ENCODE measurements around the gene JTB.
"Not testable (repeated sequence)": the region's sequence is repeated elsewhere in the genome, so short reads cannot be mapped to it uniquely, and the experiment has no call there.

The JTB gene

DNA sequence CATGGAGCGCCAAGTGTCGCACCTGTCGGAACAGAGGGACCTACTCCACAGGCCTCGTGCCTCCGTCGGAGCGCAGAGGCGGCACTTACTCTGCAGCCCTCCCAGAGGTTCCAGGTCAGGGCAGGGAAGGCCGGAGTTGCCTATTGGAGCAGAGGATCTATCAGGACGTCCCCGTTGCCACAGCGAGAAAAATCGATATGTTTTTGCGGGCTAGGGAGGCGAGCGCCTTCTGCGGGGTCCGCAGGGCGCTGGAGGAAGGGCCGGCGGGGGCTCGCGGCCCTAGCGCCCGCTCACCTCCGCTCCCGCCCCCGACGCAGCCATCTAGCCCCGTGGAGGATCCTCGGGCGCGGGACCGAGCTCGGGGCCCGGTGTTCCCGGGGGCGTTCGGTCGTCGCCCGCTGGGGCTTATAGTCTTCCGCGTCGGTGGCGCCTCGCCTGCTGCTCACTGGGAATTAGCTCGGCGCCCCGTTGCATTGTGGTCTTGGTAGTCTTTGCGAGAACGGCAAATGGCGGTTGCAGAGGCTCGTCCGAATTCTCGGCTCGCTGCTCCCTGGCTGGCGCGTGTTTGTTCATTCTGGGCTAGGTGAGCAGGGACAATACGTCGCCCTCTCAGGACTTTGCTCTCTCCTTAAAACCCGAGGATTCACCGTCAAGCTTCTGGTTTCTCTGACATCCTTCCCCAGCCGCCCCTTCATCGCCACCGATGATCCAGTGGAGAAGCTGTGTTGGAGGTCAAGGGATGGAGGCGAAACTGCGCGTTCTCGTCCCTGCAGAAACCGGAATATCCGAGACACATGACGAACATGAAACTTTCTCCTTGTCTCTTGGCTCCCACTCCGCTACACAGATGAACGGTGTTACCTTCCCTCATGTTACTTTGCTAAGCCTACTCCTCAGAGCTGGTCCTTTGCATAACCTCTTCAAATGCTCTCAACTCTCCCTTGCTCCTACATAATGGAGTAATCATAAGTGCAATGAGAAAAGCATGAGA lies at the start of gene JTB:
TSS of gene JTB (minus strand) at position 425 of the 991 bp plus-strand sequence. CDS start at position 3, 422 bp downstream.
- peak; percentile 87 for DNase-seq

DNA sequence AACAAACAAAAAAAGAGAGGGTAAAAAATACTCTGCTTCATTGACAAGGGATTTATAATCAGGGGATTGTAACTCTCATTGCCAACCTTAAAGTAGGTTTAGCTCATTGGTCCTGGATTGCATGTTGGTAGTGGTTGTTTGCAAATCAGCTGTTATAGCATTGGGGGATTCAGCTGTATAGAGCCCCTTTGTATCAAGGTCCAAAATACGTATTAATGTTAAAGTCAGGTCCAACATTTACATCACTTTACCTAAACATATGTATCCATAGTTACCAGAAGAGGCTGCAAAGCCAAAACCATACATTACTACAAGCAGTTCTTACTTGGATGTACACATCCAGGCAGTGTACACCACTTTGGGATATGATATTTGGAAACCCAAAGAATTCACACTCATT lies 42.5 kb upstream of the JTB start:
- no peak for DNase-seq

DNA sequence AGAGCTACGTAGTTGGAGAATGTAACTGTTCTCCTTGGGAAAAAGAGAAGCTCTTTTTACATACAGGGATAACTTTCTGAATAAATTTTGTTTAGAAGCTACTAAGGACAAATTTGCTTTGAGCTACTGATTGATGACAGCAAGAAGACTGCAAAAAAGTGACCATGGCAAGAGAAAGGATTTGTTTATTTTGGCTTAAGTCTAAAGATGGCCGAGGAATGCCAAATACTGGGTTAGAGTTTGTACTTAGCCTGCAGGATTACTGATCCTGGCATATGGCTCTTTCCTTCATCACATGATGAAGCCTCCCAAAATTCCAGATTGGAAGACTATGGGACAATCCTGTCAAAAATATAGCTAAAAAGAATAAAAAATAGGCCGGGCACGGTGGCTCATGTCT lies 41.8 kb upstream of the JTB start:
- DNase-seq: no peak

DNA sequence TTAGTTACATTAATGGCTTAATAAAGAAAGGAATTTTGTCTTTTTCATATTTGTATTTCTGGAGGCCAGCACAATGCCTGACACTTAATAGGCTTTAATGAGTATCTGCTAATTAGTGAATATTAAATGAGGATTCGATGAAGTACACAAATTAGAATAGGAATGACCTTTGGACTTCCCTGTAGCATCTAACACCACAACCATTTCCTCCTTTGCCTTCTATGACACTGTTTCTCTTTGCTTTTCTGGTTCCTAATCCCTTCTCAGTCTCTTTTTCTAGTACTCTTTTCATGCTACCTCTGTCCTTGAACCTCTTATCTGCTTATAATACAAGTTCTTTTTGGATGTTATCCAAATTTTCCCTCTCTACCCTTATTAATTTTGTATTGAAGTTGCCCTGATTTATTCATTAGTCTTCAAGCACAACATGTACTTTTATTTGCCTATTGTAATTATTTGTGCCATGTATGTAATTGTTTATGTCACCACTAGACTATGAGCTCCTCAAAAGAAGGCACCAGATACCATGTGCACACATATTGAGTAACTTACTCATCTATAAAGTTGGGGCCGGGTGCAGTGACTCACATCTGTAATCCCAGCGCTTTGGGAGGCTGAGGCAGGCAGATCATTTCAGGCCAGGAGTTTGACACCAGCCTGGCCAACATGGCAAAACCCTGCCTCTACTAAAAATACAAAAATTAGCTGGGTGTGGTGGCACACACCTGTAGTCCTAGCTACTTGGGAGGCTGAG lies 36.9 kb upstream of the JTB start:
- DNase-seq: no peak

DNA sequence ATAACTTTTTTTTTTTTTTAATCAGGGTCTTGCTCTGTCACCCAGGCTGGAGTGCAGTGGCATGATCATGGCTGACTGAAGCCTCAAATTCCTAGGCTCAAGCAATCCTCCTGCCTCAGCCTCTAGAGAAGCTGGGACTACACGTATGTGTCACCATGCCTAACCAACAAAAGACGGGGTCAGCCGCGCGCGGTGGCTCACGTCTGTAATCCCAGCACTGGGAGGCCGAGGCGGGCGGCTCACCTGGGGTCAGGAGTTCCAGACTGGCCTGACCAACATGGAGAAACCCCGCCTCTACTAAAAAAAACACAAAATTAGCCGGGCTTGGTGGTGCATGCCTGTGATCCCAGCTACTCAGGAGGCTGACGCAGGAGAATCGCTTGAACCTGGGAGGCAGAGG lies 35.1 kb upstream of the JTB start:
- DNase-seq: not testable (repeated sequence)

DNA sequence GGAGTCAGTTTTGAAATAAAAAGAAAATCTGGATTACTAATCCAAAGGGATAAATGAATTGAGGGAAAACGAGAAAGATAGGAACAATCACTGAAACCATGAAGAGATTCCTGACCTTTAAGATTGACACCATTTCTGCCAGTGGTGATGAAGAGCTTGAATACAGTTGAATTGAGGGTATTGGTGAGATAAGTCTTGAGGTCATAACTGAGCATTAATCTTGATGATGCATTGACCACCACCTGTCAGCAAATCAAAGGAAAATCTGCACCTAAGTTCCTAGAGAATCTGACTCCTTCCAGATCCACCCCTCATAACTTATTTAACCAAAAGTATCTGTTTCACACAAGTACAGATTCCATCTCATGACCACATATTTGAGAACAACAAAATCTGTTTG lies 34.7 kb upstream of the JTB start:
- no peak for DNase-seq

DNA sequence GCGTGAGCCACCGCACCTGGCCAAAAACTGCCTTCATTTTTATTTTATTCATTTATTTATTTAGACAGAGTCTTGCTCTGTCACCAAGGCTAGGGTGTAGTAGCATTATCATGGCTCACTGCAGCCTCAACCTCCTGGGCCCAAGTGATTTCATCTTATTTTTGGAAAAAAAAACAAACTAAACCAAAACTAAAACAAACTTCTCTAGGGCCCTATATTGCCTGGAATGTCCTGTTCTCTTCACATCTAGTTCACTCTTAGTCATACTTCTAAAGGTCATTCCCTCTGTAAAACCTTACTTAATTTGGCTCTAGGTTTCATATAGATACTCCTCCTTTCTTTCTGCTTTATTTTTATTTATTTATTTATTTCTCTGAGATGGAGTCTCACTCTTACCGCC lies 28.7 kb upstream of the JTB start:
- DNase-seq: no peak

DNA sequence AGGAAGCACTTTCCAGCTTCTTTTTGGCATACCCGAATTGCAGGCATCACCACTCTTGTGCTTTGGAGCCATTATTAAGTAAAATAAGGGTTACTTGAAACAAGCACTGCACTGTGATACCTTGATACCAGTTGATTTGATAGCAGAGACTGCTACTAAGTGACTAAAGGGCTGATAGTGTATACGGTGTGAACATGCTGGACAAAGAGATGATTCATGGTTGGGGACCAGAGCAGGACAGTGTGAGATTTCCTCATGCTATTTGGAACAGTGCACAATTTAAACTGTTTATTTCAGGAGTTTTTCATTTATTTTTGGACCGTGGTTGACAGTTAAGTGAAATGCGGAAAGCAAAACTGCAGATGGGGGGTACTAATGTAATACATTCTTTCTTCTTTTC lies 22.9 kb upstream of the JTB start:
- DNase-seq: no peak

DNA sequence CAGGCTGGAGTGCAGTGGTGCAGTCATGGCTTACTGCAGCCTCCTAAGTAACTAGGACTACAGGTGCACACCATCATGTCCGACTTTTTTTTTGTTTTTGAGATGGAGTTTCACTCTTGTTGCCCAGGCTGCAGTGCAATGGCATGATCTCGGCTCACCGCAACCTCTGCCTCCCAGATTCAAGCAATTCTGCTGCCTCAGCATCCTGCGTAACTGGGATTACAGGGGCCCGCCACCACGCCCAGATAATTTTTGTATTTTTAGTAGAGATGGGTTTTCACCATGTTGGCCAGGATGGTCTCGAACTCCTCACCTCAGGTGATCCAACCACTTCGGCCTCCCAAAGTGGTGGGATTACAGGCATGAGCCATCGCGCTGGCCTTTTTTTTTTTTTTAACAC lies 19.4 kb upstream of the JTB start:
- DNase-seq: not testable (repeated sequence)

DNA sequence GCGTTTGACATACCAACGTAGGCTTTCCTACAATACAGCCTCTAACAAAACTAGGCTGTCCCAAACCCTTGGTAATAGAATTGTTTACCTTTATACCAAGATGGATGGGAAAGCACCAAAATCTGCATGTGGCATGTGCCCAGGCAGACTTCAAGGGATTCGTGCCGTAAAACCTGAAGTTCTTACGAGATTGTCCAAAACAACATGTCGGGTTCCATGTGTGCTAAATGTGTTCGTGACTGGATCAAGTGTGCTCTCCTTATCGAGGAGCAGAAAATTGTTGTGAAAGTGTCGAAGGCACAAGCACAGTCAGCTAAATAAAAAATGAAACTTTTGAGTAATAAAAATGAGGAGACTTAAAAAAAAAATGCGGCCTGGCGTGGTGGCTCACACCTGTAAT lies 18.2 kb upstream of the JTB start:
- no peak for DNase-seq

DNA sequence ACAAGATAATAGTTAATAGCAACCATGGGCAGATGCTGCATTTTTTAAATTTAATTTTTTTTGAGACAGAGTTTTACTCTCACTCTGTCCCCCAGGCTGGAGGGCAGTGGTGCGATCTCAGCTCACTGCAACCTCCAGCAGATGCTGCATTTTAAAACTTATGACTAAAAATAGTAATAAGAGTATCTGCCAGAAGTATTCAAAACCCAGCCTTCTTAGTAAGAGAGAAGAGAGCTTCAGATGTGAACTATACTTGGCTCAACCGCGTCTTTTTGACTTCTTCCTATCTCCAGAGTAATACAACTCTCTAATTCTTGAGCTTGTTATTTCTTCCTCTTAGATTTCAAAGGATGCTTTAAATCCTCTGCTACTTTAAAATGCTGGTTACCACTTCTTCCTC lies 17.7 kb upstream of the JTB start:
- DNase-seq: no peak

DNA sequence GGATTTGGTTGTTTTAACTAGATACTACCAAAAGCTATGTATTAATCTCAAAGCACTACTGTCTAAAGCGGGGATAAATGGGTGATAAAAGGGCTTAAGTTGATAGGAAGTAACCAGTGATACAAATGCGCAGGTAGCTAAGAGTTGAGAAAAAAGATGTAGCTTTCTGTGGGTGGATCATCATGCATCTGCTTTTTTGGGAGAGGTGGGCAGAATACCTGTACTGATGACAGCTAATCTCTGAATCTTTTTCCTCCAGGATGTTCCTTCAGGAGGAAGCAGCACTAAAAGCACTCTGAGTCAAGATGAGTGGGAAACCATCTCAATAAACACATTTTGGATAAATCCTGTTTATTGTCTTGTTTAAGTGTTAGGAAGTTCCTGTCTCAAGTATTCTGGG lies 14.3 kb upstream of the JTB start:
- no peak for DNase-seq

DNA sequence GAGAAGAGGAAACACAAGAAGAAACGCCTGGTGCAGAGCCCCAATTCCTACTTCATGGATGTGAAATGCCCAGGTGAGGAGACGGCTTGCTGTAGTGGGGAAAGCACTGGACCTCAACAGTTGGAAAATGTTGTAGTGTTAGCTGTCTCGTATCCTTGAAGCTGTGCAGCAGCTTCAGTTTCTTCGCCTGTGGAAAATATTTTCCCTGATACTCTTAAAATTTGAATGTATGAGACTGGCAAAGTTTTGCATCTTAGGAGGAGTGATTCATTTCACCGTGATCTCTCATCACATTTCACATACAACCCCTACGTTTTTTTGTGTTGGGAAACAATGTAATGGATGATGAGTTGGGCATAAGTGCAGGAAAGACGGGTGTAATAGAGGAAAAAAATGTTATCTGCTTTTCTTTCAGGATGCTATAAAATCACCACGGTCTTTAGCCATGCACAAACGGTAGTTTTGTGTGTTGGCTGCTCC lies 13.7 kb upstream of the JTB start:
- DNase-seq: no peak

DNA sequence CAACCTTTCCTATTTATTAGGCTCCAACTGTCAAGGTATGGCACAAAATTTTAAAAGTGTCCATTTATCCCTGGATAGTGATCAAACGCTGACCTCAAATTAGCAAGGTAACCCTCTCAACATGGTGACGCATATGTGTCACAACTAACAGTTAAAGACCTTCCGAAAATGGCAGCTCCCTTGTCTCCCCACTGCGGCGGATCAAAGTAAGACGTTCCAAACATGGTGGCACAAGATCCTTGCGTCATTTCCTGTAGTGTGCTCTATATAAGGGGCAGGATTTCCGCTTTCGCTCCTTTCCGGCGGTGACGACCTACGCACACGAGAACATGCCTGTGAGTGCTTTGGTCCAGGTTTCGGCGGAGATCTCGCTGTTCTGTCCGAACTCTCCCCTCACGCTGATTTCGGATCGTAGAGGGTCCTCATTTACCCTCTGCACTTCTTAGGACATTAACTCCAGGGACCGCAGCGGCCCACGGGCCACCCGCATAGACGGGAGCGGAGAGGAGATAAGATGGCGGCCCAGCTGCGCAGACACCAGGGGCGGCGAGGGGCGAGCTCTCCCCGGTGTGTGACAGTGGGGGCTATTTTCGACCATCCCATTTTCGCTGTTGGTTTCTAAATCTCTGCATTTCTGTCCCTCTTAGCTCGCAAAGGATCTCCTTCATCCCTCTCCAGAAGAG lies 13.1 kb upstream of the JTB start, which contains the start of gene RPS27:
TSS of gene RPS27 (plus strand) at position 295 of the 683 bp plus-strand sequence. CDS start at position 330, 35 bp downstream.
- peak; percentile 98 for DNase-seq

DNA sequence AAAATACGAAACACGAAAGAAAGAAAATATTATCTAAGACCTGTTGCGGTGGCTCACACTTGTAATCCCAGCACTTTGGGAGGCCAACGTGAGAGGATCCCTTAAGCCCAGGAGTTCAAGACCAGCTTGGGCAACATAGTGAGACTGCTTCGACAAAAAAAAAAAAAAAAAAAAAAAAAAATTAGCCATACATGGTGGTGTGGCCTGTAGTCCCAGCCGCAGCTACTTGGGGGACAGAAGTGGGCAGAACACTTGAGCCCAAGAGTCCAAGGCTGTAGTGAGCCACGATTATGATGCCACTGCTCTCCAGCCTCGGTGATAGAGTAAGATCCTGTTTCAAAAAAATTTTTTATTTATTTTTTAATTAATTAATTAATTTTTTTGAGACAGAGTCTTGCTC lies 10.1 kb upstream of the JTB start:
- no peak for DNase-seq

DNA sequence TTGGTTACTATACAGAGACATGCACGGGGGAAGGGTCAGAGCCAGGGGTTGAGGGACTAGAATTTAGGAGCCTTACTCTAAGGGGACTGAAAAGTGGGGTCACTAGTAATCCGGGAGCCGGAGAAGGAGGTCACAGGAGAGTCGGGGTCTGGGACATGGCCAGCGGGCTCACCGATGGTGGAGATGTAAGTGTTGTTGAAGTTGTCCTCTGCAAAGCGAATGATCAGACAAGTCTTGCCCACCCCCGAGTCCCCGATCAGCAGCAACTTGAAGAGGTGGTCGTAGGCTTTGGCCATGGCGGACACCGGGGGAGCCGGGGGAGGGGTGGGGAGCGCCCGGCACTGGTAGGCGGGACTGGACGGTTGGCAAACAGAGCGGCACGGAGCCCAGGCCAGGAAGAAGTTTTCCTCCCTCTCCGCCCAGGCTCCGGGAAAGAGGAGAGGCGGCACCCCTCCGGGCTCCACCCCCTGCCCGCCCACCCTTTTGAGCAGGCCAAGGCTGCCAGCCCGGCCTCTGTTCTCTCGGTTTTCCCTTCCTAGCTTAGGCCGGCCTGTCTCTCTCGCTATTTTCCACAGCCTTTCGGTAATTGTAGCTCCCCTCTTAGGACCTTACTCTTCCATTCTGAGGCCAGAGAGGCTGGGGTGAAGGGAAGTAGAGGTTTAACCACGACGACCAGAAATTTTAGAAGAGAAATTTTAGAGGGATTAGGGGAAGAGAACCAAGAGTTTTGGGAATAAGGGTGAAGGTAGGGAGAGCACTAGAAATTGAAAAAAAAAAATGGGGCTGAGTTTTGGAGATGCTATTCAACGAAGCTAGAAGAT lies 8.7 kb upstream of the JTB start, which contains the start of gene RAB13:
TSS of gene RAB13 (minus strand) at position 399 of the 821 bp plus-strand sequence. CDS start at position 296, 103 bp downstream.
- DNase-seq: no peak

DNA sequence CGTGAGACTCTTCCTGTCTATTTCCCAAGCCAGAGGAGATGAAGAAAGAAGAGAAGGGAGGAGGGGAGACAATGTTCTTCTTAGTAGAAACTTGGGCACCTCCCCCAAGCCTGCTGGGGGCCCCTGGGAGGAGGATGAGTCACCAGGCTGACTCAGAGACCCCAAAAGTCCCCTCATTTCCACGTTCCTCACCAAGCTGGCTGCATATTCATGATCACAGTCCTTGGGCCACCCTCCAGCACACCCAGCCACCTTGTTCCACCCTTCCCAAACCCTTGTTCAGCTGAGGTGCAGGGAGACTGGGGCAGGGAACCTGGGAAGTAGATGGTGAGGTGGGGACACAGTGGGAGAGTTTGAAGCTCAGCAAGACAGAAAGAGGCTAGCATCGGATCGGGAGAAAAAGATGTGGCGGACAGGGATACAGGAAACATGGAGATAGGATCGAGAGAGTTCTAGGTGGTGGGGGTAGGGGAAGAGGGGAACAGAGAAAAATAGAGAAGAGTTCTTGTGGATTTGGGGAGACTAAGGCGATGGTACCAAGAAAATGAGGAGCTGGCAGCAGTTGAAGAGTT lies 8.0 kb upstream of the JTB start:
- DNase-seq: no peak

DNA sequence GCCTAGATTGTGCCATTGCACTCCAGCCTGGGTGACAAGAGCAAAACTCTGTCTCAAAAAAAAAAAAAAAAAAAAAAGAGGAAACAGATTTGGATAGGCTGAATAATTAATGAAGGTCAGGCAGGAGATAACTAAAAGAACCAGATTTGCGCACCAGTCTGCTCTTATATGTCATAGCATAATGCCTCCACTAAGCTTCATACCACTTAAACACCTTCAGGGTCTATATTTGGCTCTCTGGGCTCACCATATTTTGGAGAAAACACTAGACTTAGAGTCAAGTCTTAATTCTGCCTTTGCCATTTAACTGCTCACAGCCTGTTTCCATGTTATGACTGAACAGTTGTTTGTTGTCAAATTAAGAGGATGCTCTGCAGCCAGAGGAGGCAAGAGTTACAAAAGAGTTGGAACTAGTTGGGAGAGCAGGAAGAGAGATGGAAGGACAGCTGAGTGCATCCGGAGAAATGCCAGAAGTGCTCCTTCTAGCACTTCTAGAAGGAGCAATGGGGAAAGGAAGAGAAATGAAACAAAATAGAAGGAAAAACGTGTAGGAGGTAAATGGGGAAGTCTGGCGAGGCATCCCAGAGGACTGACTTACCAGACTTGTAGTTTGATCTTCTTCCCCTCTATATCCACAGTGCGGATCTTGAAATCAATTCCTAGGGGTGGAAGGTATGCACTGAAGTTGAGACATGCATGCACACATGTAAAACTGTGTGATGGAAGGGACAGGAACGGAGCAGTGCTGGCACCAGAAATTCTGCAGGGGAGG lies 6.8 kb upstream of the JTB start:
- DNase-seq: no peak

DNA sequence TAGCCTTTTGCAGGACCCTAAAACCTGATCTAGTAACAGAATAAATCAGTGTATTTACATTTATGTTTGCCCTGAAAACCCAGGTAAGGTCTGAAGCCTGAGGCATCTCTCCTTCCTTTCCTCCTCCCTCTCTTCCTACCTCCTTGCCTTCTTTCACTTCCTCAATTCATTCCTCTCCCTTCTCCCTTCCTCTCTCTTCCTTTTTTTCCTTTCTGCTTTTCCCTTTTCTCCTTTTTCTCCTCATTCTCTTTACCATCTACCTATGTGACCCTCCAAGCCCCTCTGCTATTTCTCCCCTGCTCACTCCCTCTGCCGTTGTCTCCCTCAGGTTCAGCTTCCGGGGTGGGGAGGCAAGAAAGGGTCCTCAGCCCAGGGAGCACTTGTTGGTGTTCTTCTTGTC lies 4.3 kb upstream of the JTB start:
- DNase-seq: not testable (repeated sequence)

DNA sequence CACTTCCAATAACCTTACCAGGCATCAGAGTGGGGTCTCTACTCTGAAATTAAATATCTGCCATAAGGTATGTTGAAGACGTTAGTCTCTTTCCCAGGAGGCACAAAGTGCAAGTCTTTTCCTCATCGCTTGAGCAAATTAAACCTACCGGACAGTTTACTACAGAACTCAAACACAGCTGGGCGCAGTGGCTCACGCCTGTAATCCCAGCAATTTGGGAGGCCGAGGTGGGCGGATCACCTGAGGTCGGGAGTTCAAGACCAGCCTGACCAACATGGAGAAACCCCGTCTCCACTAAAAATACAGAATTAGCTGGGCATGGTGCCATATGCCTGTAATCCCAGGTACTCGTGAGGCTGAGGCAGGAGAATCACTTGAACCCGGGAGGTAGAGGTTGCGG lies 1.6 kb upstream of the JTB start:
- DNase-seq: not testable (repeated sequence)
